HL-60 (cell line): ENCODE measurements around the gene PLXNA2.

Source experiments
- CTCF ChIP-seq: IDR thresholded peaks from one replicate; pipeline ENCODE4 v1.5.1; 2011; ENCODE audit warnings: low read length, control low read depth, inconsistent platforms; ENCODE audit not compliant: insufficient read depth
- POLR2AphosphoS5 ChIP-seq: IDR thresholded peaks from 2 replicates; pipeline ENCODE4 v1.6.1; 2012; ENCODE audit warnings: low read depth
- REST ChIP-seq: IDR thresholded peaks from 2 replicates; pipeline ENCODE4 v1.6.1; 2012; ENCODE audit warnings: low read depth; ENCODE audit not compliant: insufficient replicate concordance

GRCh38 chr1:208258277-208258676 is 14.1 kb upstream of the PLXNA2 start:
- no peak for TF ChIP-seq CTCF
- TF ChIP-seq REST, result no peak
- TF ChIP-seq POLR2AphosphoS5, result no peak
